HCT116 (cell line): ENCODE data around the gene RNF144B. TPM values are rescaled to one million over a fixed set of nuclear protein-coding genes. Genes with fewer than 3 reads are reported as not detected.

ENCODE experiments used
- ATAC-seq: fragments of 200-7000 bp; cut with Tn5 transposase; 2 replicates; pipeline ENCODE4 v1.9.1; 2020; ENCODE audit warnings: mild to moderate bottlenecking, moderate library complexity
- BruUV-seq: library from RNA; stranded (reverse); fragments of 400-500 nt; replicated peaks from 2 replicates; lab custom pipeline; 2021; lab: Mats Ljungman, UMichigan
- CTCF ChIA-PET: fragments of 300-600 bp; sonication (Branson Sonifier 250); formaldehyde crosslinking; loops from one replicate; lab custom pipeline; 2021; ENCODE audit warnings: antibody characterized with exemption; lab: Charles Lee
- POLR2A ChIA-PET: fragments of 300-600, 350-600 bp; sonication (Branson Sonifier 250); formaldehyde crosslinking; loops from one replicate; lab custom pipeline; 2021; ENCODE audit warnings: antibody characterized with exemption; lab: Charles Lee
- RAD21 ChIA-PET, 2 experiments: fragments of 300-600 bp; sonication (Branson Sonifier 250); formaldehyde crosslinking; loops; one replicate each; lab custom pipeline; 2023; ENCODE audit warnings: low total read pairs in 2 of 2; ENCODE audit not compliant: uncharacterized antibody in 2 of 2, unreplicated experiment in 2 of 2, low non-redundant PET in 1 of 2; lab: Charles Lee
- DNase-seq: peaks from one replicate; pipeline ENCODE4 v3.0.0-alpha.2; 2010; ENCODE audit warnings: low read depth, low spot score
- H2AFZ ChIP-seq: fragments of 200-600 bp; shearing (Covaris generic), sonication (generic); 2 replicates; pipeline ENCODE4 v1.6.1; 2017; ENCODE audit warnings: low read depth, mixed run types, mixed read lengths, antibody characterized with exemption, low read length; ENCODE audit not compliant: poor library complexity, severe bottlenecking
- H3K27ac ChIP-seq: 2 replicates; pipeline ENCODE4 v1.5.1; 2012; ENCODE audit warnings: low read depth, low read length
- H3K27me3 ChIP-seq: fragments of 200-600 bp; sonication (generic); 2 replicates; pipeline ENCODE4 v1.6.1; 2016; ENCODE audit warnings: mixed run types, low read length, mixed read lengths; ENCODE audit not compliant: insufficient read depth
- H3K36me3 ChIP-seq, 2 experiments: fragments of 200-500 bp in 1 of 2; fragments of 200-600 bp in 1 of 2; sonication (Bioruptor generic) in 1 of 2; sonication (generic) in 1 of 2; 2 replicates each; pipeline versions ENCODE4 v1.5.1 to v1.6.1; 2014 to 2016; ENCODE audit warnings: low read length in 2 of 2, inconsistent platforms in 1 of 2, mixed read lengths in 1 of 2, mixed run types in 1 of 2; ENCODE audit not compliant: insufficient read depth in 2 of 2, control insufficient read depth in 1 of 2
- H3K4me1 ChIP-seq, 2 experiments: fragments of 200-600 bp in 1 of 2; sonication (generic) in 1 of 2; 2 replicates each; pipeline versions ENCODE4 v1.5.1 to v1.6.1; 2012 to 2017; ENCODE audit warnings: low read length in 2 of 2, inconsistent platforms in 1 of 2, mild to moderate bottlenecking in 1 of 2, mixed read lengths in 1 of 2, mixed run types in 1 of 2, moderate library complexity in 1 of 2; ENCODE audit not compliant: insufficient read depth in 2 of 2, control insufficient read depth in 1 of 2
- H3K4me2 ChIP-seq: fragments of 200-600 bp; sonication (generic); 2 replicates; pipeline ENCODE4 v1.6.1; 2017; ENCODE audit warnings: mixed run types, low read length, mixed read lengths
- H3K4me3 ChIP-seq, 2 experiments: fragments of 200-600 bp in 1 of 2; sonication (generic) in 1 of 2; replicated peaks in 1 of 2; 2 replicates each; pipeline ENCODE4 v1.5.1; 2011 to 2016; ENCODE audit warnings: low read length in 2 of 2, control low read depth in 1 of 2, low read depth in 1 of 2, mild to moderate bottlenecking in 1 of 2, mixed read lengths in 1 of 2, mixed run types in 1 of 2
- H3K79me2 ChIP-seq: fragments of 200-600 bp; sonication (generic); 2 replicates; pipeline ENCODE4 v1.6.1; 2017; ENCODE audit warnings: mild to moderate bottlenecking, mixed run types, low read length, moderate library complexity, mixed read lengths; ENCODE audit not compliant: insufficient read depth
- H3K9ac ChIP-seq: fragments of 200-600 bp; sonication (generic); 2 replicates; pipeline ENCODE4 v1.6.1; 2016; ENCODE audit warnings: low read length, mixed read lengths
- H3K9me2 ChIP-seq: fragments of 200-600 bp; sonication (generic), shearing (Covaris generic); 2 replicates; pipeline ENCODE4 v1.6.1; 2017; ENCODE audit warnings: mixed run types, mild to moderate bottlenecking, moderate library complexity; ENCODE audit not compliant: insufficient read depth
- H3K9me3 ChIP-seq, 2 experiments: fragments of 200-500 bp in 1 of 2; fragments of 200-600 bp in 1 of 2; sonication (Bioruptor generic) in 1 of 2; sonication (generic) in 1 of 2; 2 replicates each; pipeline ENCODE4 v1.6.1; 2014 to 2017; ENCODE audit warnings: low read length in 2 of 2, mixed read lengths in 2 of 2, inconsistent platforms in 1 of 2, low read depth in 1 of 2, mild to moderate bottlenecking in 1 of 2, mixed run types in 1 of 2, moderate library complexity in 1 of 2; ENCODE audit not compliant: control insufficient read depth in 1 of 2, insufficient read depth in 1 of 2
- H4K20me1 ChIP-seq: fragments of 200-600 bp; sonication (generic), shearing (Covaris generic); 2 replicates; pipeline ENCODE4 v1.6.1; 2017; ENCODE audit warnings: mixed run types, mild to moderate bottlenecking, moderate library complexity; ENCODE audit not compliant: insufficient read depth
- CBX3 ChIP-seq: IDR thresholded peaks from 2 replicates; pipeline ENCODE4 v1.6.1; 2012; ENCODE audit warnings: low read depth
- EGR1 ChIP-seq: IDR thresholded peaks from 2 replicates; pipeline ENCODE4 v1.6.1; 2012; ENCODE audit warnings: low read depth
- ELF1 ChIP-seq: IDR thresholded peaks from 2 replicates; pipeline ENCODE4 v1.6.1; 2012; ENCODE audit warnings: low read depth, borderline replicate concordance
- EZH2 ChIP-seq: fragments of 200-600 bp; sonication (generic); IDR thresholded peaks from 2 replicates; pipeline ENCODE4 v1.6.1; 2017; ENCODE audit warnings: antibody characterized with exemption, mixed run types
- FOSL1 ChIP-seq: IDR thresholded peaks from 2 replicates; pipeline ENCODE4 v1.6.1; 2012; ENCODE audit warnings: low read depth
- JUND ChIP-seq: IDR thresholded peaks from 2 replicates; pipeline ENCODE4 v1.6.1; 2012
- POLR2A ChIP-seq: IDR thresholded peaks from 2 replicates; pipeline ENCODE4 v1.7.0; 2011; ENCODE audit warnings: borderline replicate concordance; ENCODE audit not compliant: insufficient read depth, insufficient read length; ENCODE audit errors: extremely low read depth
- POLR2AphosphoS5 ChIP-seq: IDR thresholded peaks from 2 replicates; pipeline ENCODE4 v1.6.1; 2011; ENCODE audit warnings: mild to moderate bottlenecking, low read depth, low read length, moderate library complexity
- RAD21 ChIP-seq: IDR thresholded peaks from 2 replicates; pipeline ENCODE4 v1.6.1; 2012; ENCODE audit warnings: low read depth, mild to moderate bottlenecking
- SIN3A ChIP-seq: IDR thresholded peaks from 2 replicates; pipeline ENCODE4 v1.6.1; 2012; ENCODE audit warnings: low read depth
- SP1 ChIP-seq: IDR thresholded peaks from 2 replicates; pipeline ENCODE4 v1.6.1; 2012; ENCODE audit warnings: low read depth
- YY1 ChIP-seq: IDR thresholded peaks from 2 replicates; pipeline ENCODE4 v1.6.1; 2011; ENCODE audit warnings: low read length, low read depth, moderate library complexity, mild to moderate bottlenecking; ENCODE audit not compliant: insufficient replicate concordance; ENCODE audit errors: extremely low read depth
- ZFX ChIP-seq: fragments of 450-650 bp; IDR thresholded peaks from 2 replicates; pipeline ENCODE4 v1.6.1; 2017
- ZNF274 ChIP-seq: fragments of 200-500 bp; sonication (Bioruptor generic); IDR thresholded peaks from 2 replicates; pipeline ENCODE4 v1.6.1; 2014; ENCODE audit warnings: mild to moderate bottlenecking, low read depth, low read length, inconsistent platforms
- intact Hi-C: fragments of 100-400 bp; cut with micrococcal nuclease; formaldehyde crosslinking; loops from 2 replicates; pipeline ENCODE4 v1.10.0; 2022
- total RNA-seq: library from RNA; stranded (reverse); gene quantifications from one replicate; pipeline ENCODE4 v1.2.1, GENCODE V29; 2021; ENCODE audit not compliant: unreplicated experiment
- TF ChIP-seq, protein P1 (sequence below): IDR thresholded peaks from 2 replicates; pipeline ENCODE4 v1.6.1; 2012; ENCODE audit warnings: low read depth
- TF ChIP-seq, protein P2 (sequence below): IDR thresholded peaks from 2 replicates; pipeline ENCODE4 v1.6.1; 2012
- TF ChIP-seq, protein P3 (sequence below): IDR thresholded peaks from 2 replicates; pipeline ENCODE4 v1.6.1; 2011; ENCODE audit warnings: mild to moderate bottlenecking, low read length, moderate library complexity; ENCODE audit not compliant: insufficient replicate concordance; ENCODE audit errors: extremely low read depth
- TF ChIP-seq, protein P4 (sequence below): IDR thresholded peaks from 2 replicates; pipeline ENCODE4 v1.6.1; 2012

Gene RNF144B
- total RNA-seq, 1 experiment from 2014 or later: 2.1 TPM

DNA sequence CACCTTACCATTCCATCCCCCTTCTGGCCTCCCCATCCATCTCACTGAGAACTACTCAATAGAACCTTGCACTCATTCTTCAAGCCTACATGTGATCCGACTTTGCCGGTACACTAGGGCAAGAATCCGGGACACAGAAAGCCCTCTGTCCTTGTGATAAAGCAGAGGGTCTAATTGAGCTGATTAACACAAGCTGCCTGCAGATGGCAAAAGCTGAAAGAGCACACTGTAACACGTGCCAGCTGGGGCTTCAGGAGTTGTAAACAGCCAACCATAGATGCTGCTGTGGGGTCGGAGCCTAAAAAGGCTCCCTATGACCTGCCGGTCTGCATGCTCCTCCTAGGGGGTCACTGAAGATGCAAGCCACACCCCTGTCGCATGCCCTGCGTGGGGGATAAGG, 124.1 kb downstream of the RNF144B start:
- H3K27ac ChIP-seq: no peak overlapping the region
- no peak for ATAC-seq
- no peak overlapping the region for H3K4me2 ChIP-seq
- H3K79me2 ChIP-seq: no peaks in the 10 kb centered on the region
- RAD21 ChIA-PET: no interaction called here
- no peaks in the 10 kb centered on the region for H4K20me1 ChIP-seq
- no peak overlapping the region for H3K9ac ChIP-seq
- TF ChIP-seq RAD21 (no peak), SIN3A (no peak), POLR2AphosphoS5 (no peak), ZNF274 (no peak), EGR1 (no peak), JUND (no peak), YY1 (no peak), ELF1 (no peak), FOSL1 (no peak), POLR2A (no peak), CBX3 (no peak), EZH2 (no peak), SP1 (no peak), ZFX (no peak)
- TF ChIP-seq, protein P1, sequence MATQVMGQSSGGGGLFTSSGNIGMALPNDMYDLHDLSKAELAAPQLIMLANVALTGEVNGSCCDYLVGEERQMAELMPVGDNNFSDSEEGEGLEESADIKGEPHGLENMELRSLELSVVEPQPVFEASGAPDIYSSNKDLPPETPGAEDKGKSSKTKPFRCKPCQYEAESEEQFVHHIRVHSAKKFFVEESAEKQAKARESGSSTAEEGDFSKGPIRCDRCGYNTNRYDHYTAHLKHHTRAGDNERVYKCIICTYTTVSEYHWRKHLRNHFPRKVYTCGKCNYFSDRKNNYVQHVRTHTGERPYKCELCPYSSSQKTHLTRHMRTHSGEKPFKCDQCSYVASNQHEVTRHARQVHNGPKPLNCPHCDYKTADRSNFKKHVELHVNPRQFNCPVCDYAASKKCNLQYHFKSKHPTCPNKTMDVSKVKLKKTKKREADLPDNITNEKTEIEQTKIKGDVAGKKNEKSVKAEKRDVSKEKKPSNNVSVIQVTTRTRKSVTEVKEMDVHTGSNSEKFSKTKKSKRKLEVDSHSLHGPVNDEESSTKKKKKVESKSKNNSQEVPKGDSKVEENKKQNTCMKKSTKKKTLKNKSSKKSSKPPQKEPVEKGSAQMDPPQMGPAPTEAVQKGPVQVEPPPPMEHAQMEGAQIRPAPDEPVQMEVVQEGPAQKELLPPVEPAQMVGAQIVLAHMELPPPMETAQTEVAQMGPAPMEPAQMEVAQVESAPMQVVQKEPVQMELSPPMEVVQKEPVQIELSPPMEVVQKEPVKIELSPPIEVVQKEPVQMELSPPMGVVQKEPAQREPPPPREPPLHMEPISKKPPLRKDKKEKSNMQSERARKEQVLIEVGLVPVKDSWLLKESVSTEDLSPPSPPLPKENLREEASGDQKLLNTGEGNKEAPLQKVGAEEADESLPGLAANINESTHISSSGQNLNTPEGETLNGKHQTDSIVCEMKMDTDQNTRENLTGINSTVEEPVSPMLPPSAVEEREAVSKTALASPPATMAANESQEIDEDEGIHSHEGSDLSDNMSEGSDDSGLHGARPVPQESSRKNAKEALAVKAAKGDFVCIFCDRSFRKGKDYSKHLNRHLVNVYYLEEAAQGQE: no peak
- TF ChIP-seq, protein P2, sequence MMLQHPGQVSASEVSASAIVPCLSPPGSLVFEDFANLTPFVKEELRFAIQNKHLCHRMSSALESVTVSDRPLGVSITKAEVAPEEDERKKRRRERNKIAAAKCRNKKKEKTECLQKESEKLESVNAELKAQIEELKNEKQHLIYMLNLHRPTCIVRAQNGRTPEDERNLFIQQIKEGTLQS: no peak
- TF ChIP-seq, protein P3, sequence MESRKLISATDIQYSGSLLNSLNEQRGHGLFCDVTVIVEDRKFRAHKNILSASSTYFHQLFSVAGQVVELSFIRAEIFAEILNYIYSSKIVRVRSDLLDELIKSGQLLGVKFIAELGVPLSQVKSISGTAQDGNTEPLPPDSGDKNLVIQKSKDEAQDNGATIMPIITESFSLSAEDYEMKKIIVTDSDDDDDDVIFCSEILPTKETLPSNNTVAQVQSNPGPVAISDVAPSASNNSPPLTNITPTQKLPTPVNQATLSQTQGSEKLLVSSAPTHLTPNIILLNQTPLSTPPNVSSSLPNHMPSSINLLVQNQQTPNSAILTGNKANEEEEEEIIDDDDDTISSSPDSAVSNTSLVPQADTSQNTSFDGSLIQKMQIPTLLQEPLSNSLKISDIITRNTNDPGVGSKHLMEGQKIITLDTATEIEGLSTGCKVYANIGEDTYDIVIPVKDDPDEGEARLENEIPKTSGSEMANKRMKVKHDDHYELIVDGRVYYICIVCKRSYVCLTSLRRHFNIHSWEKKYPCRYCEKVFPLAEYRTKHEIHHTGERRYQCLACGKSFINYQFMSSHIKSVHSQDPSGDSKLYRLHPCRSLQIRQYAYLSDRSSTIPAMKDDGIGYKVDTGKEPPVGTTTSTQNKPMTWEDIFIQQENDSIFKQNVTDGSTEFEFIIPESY: no peak
- TF ChIP-seq, protein P4, sequence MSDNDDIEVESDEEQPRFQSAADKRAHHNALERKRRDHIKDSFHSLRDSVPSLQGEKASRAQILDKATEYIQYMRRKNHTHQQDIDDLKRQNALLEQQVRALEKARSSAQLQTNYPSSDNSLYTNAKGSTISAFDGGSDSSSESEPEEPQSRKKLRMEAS: no peak
- TF ChIP-seq, all 23 proteins: peak for 0
- no peaks in the 10 kb centered on the region for H3K9me3 ChIP-seq
- ChIA-PET POLR2A (no interaction called here), CTCF (no interaction called here)
- 0 out of 4 replicates have a peak, but pooled peaks cover 0 to 3% of the 10 kb centered on the region in 2 experiments for H3K4me1 ChIP-seq
- no TSS peak for BruUV-seq
- no peak for DNase-seq
- intact Hi-C loops: no loop called here
- H2AFZ ChIP-seq: no peak overlapping the region
- no peaks in the 10 kb centered on the region for H3K27me3 ChIP-seq
- H3K9me2 ChIP-seq: no peaks in the 10 kb centered on the region
- H3K36me3 ChIP-seq: no peaks in the 10 kb centered on the region
- H3K4me3 ChIP-seq: no peak overlapping the region
